Mesothelial cell of epicardium (in vitro differentiated cells): Measurements from ENCODE around the gene ELP6. TPM values are rescaled to one million over a fixed set of nuclear protein-coding genes. Genes with fewer than 3 reads are reported as not detected.
A peak's percentile ranks its signal among the peaks of the same experiment; 100 is the strongest.

Source experiments
- DNase-seq, 2 experiments: peaks; one replicate each; pipeline ENCODE4 v3.0.0; 2021; ENCODE audit warnings: low spot score in 2 of 2; ENCODE audit not compliant: unreplicated experiment in 2 of 2
- H3K27ac Mint-ChIP-seq: 2 replicates; pipeline ENCODE4 v1.8.0; 2021; ENCODE audit warnings: mixed read lengths
- H3K27me3 Mint-ChIP-seq: 2 replicates; pipeline ENCODE4 v1.8.0; 2021; ENCODE audit warnings: low read depth, mixed read lengths
- H3K36me3 Mint-ChIP-seq: 2 replicates; pipeline ENCODE4 v1.8.0; 2021; ENCODE audit warnings: mixed read lengths
- H3K4me1 Mint-ChIP-seq: 2 replicates; pipeline ENCODE4 v1.8.0; 2021; ENCODE audit warnings: mixed read lengths
- H3K4me3 Mint-ChIP-seq: 2 replicates; pipeline ENCODE4 v1.8.0; 2021; ENCODE audit warnings: mild to moderate bottlenecking, moderate library complexity, mixed read lengths
- H3K9me3 Mint-ChIP-seq: 2 replicates; pipeline ENCODE4 v1.8.0; 2021; ENCODE audit warnings: mixed read lengths
- CTCF ChIP-seq: fragments of 200-600 bp; sonication (generic); IDR thresholded peaks from one replicate; pipeline ENCODE4 v1.5.0; 2021; ENCODE audit warnings: antibody characterized with exemption; ENCODE audit not compliant: unreplicated experiment
- total RNA-seq: library from RNA; stranded (reverse); gene quantifications from 3 replicates; pipeline ENCODE4 v1.2.1, GENCODE V29; 2021

Gene ELP6
- total RNA-seq, 1 donor from 2014 or later: 45.5 TPM

- no peak for DNase-seq
- Mint-ChIP-seq H3K9me3 (no peaks in the 10 kb centered on the region), H3K4me3 (no peak overlapping the region), H3K36me3 (no peaks in the 10 kb centered on the region), H3K4me1 (peaks cover 27% of the 10 kb centered on the region), H3K27me3 (no peaks in the 10 kb centered on the region), H3K27ac (no peak overlapping the region)
- TF ChIP-seq CTCF: no peak
These were observed 35.5 kb downstream of the ELP6 start for GRCh38 chr3:47478022-47478421.

- H3K4me1 Mint-ChIP-seq: peaks cover 20% of the 10 kb centered on the region
- H3K27me3 Mint-ChIP-seq: no peaks in the 10 kb centered on the region
- no peaks in the 10 kb centered on the region for H3K9me3 Mint-ChIP-seq
- no peaks in the 10 kb centered on the region for H3K36me3 Mint-ChIP-seq
- no peak for DNase-seq
- no peak for TF ChIP-seq CTCF
- H3K4me3 Mint-ChIP-seq: peak overlapping the region; percentile 94
- H3K27ac Mint-ChIP-seq: peak overlapping the region; percentile 47
These were observed 36.8 kb downstream of the ELP6 start for GRCh38 chr3:47476644-47477199.

- H3K27ac Mint-ChIP-seq: peak overlapping the region; percentile 95
These were observed 37.2 kb downstream of the ELP6 start for GRCh38 chr3:47476330-47476626.

DNA sequence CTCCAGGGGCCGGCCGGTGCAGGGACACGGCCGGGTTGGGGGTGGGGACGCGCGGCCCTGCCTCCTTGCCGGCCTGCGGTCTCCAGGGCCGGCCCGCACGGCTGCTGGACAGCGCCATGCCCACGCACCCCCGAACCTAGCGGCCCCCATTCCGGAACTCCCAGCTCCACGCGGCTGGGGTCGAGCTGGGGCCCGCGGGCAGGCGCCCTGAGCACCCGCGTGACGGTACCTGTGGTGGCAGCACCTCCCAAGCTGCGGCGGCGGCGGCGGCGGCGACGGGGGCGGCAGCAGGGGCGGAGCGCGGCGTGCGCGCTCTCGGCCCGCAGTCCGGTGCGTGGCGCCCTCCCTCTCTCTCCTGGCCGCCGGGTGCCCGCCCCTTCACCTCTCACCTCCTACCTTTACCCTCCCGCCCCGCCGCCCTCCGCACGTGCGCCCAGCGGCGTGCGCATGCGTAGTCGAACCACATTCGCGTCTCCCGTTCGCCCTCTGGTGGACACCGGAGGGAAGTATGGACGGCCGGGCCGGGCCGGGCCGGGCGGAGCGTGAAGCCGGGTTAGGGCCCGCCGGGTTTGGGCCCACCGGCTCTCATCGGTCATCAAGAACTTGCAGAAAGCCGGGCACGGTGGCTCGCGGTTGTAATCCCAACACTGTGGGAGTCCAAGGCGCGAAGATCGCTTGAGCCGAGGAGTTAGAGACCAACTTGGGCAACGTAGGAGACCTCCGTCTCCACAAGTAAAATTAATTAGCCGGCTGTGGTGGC, 37.8 kb downstream of the ELP6 start, which contains the start of gene SCAP:
TSS of gene SCAP (minus strand) at position 372 of the 760 bp plus-strand sequence. CDS start 32,948 bp downstream, outside the sequence.
- peak within 1 kb of the TSS; percentile 95 for H3K27ac Mint-ChIP-seq
- peak; percentile 83 to 95 for DNase-seq
- peaks cover 16% of the 10 kb centered on the region for H3K4me1 Mint-ChIP-seq
- H3K9me3 Mint-ChIP-seq: peaks cover 3% of the 10 kb centered on the region
- H3K27me3 Mint-ChIP-seq: no peaks in the 10 kb centered on the region
- peak; percentile 93 for TF ChIP-seq CTCF
- H3K4me3 Mint-ChIP-seq: peak within 1 kb of the TSS; percentile 94
- H3K36me3 Mint-ChIP-seq: no peaks in the 10 kb centered on the region

More at GRCh38 chr3:47476330-47476626, 37.2 kb downstream of the ELP6 start:
- no peak for DNase-seq
- Mint-ChIP-seq H3K4me3 (peak overlapping the region; percentile 94), H3K4me1 (peaks cover 16% of the 10 kb centered on the region), H3K9me3 (peaks cover under 1% of the 10 kb centered on the region), H3K27me3 (no peaks in the 10 kb centered on the region), H3K36me3 (no peaks in the 10 kb centered on the region)
- TF ChIP-seq CTCF: no peak

DNA sequence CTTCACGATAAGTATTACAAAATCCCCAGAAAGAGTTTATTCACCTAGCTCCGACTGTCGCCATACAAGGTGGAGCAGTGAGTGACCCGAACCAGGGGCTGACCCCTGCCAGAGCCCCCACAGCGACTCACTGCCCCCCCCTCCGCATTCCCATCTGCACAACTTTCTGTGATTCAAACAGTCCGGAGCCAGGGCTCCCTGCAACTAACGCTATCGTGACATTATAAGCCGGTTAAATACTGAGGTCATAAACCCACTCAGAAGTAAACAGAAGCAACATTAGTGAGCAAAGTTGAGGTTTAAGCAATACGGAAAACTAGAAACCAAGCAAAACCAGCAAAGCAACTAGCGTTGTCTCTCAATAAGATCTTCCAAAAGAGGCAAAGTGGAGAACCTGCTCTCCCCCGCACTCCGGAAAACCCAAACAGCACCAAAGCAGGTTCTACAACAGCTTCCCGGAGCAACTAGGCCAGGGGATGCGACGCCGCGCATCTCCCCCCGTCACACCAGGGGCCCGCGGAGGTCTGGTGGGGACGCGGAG, 38.4 kb downstream of the ELP6 start:
- Mint-ChIP-seq H3K36me3 (no peaks in the 10 kb centered on the region), H3K27me3 (no peaks in the 10 kb centered on the region), H3K9me3 (peaks cover 3% of the 10 kb centered on the region), H3K27ac (peak overlapping the region; percentile 93), H3K4me1 (peaks cover 16% of the 10 kb centered on the region), H3K4me3 (peak overlapping the region; percentile 81)
- no peak for DNase-seq
- TF ChIP-seq CTCF: no peak
